ENCODE data around the gene OMP.

OMP gene

DNA sequence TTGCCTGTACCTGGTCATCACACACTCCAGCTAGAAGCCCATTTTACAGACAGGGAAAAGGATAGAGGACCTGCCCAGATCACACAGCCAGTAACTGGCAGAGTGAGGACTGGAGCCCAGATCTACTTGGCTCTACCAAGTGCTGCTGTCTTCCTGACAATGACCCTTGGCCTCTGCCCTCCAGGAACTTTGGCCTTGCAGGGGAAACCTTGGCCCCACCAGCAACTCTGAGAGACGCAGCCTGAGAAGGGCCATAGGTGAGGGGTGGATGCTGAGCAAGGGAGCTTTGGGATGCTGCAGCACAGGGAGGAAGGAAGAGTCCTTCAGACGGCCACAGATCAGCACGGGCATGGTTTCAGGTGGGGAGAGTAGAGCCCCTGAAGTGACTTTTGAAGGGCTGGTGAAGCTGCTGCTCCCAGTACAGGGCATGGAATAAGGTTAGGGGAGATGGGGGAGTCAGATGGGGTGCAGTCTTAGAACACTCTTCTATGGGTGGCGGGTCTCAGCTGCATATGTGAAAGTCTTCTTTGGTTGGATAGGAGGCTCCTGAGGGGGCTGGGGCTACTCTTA lies 37.9 kb upstream of the OMP start:
- Histone ChIP-seq H3K4me2 (ENCODE audit: low read depth, low read length) (no peak overlapping the region), H3K9me2 (replicated peaks; ENCODE audit: insufficient read depth, low read length) (no peaks in the 10 kb centered on the region), H3K9ac (ENCODE audit: low read length) (no peak overlapping the region), H4K20me1 (ENCODE audit: insufficient read depth, low read length) (no peaks in the 10 kb centered on the region), H3K27ac (ENCODE audit: low read length) (no peak overlapping the region), H3K36me3 (replicated peaks; ENCODE audit: insufficient read depth, low read length) (no peaks in the 10 kb centered on the region), H3K4me3 (ENCODE audit: low read length) (no peak overlapping the region), H3F3A (ENCODE audit: insufficient read depth, low read length) (no peaks in the 10 kb centered on the region), H3K27me3 (replicated peaks; ENCODE audit: insufficient read depth, low read length) (no peaks in the 10 kb centered on the region; the same call in 1 of the 2 replicates), H2AFZ (ENCODE audit: low read length) (no peak overlapping the region), H3K79me2 (ENCODE audit: low read length) (no peaks in the 10 kb centered on the region), H3K9me3 (replicated peaks; ENCODE audit: insufficient read depth, low read length) (no peaks in the 10 kb centered on the region), H3K4me1 (ENCODE audit: low read length) (no peaks in the 10 kb centered on the region)
- no peak for DNase-seq
- TF ChIP-seq CTCF (IDR thresholded peaks at IDR 0.05; ENCODE audit: low read length) (no peak), EZH2phosphoT487 (IDR thresholded peaks at IDR 0.05; ENCODE audit: low read length) (no peak), EZH2 (optimal IDR thresholded peaks at IDR 0.05; ENCODE audit: low read depth, low read length) (no peak)

DNA sequence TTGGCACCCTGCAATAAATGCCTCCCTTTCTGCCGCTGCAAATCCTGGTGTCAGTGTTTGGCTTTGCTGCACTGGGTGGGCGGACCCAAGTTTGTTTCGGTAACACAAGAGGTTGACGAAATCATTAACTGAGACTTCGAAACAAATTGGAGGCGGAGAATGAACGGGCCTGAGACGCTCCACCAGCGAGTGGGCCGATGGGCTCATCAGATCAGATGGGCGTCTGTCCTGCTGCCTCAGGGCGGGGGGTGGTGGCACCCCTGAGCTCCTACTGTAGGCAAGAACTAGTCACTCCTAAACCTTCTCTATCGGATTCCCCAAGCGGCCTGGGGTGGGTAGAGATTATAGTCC lies 36.8 kb upstream of the OMP start:
- TF ChIP-seq EZH2 (optimal IDR thresholded peaks at IDR 0.05; ENCODE audit: low read depth, low read length), result no peak
- peak overlapping the region; percentile 48; the same call in 1 of the 2 replicates for H3K9ac ChIP-seq (ENCODE audit: low read length)

GRCh38 chr11:77066229-77067042 lies 36.2 kb upstream of the OMP start, which contains the start of gene CAPN5:
TSS of gene CAPN5 (plus strand) at chr11:77066971. CDS start at chr11:77084887, 17,916 bp downstream.
- peak within 1 kb of the TSS; percentile 86 for H2AFZ ChIP-seq (ENCODE audit: low read length)
- H3K36me3 ChIP-seq (replicated peaks; ENCODE audit: insufficient read depth, low read length), result no peaks in the 10 kb centered on the region
- H3K27me3 ChIP-seq (replicated peaks; ENCODE audit: insufficient read depth, low read length), result peaks cover 10% of the 10 kb centered on the region; the same call in 1 of the 2 replicates
- peak within 1 kb of the TSS; percentile 93 for H3K4me2 ChIP-seq (ENCODE audit: low read depth, low read length)
- peak within 1 kb of the TSS; percentile 73 for H3K4me3 ChIP-seq (ENCODE audit: low read length)
- no peaks in the 10 kb centered on the region for H3K9me3 ChIP-seq (replicated peaks; ENCODE audit: insufficient read depth, low read length)
- TF ChIP-seq EZH2 (optimal IDR thresholded peaks at IDR 0.05; ENCODE audit: low read depth, low read length), result no peak
- TF ChIP-seq CTCF (IDR thresholded peaks at IDR 0.05; ENCODE audit: low read length), result peak; percentile 31
- no peak for TF ChIP-seq EZH2phosphoT487 (IDR thresholded peaks at IDR 0.05; ENCODE audit: low read length)
- no peaks in the 10 kb centered on the region for H4K20me1 ChIP-seq (ENCODE audit: insufficient read depth, low read length)
- no peaks in the 10 kb centered on the region for H3K79me2 ChIP-seq (ENCODE audit: low read length)
- peak; percentile 88 for DNase-seq
- H3K4me1 ChIP-seq (ENCODE audit: low read length), result no peaks in the 10 kb centered on the region
- no peaks in the 10 kb centered on the region for H3F3A ChIP-seq (ENCODE audit: insufficient read depth, low read length)
- H3K9ac ChIP-seq (ENCODE audit: low read length), result peak within 1 kb of the TSS; percentile 48; the same call in 1 of the 2 replicates
- H3K9me2 ChIP-seq (replicated peaks; ENCODE audit: insufficient read depth, low read length), result no peaks in the 10 kb centered on the region
- H3K27ac ChIP-seq (ENCODE audit: low read length), result no peak within 1 kb of the TSS

More for the DNA sequence above, 36.8 kb upstream of the OMP start:
- Histone ChIP-seq H3K27me3 (replicated peaks; ENCODE audit: insufficient read depth, low read length) (peaks cover 7% of the 10 kb centered on the region; the same call in 1 of the 2 replicates), H2AFZ (ENCODE audit: low read length) (peak overlapping the region; percentile 86), H3K9me3 (replicated peaks; ENCODE audit: insufficient read depth, low read length) (no peaks in the 10 kb centered on the region), H3K4me2 (ENCODE audit: low read depth, low read length) (peak overlapping the region; percentile 93), H3K9me2 (replicated peaks; ENCODE audit: insufficient read depth, low read length) (no peaks in the 10 kb centered on the region), H3K27ac (ENCODE audit: low read length) (no peak overlapping the region), H3K36me3 (replicated peaks; ENCODE audit: insufficient read depth, low read length) (no peaks in the 10 kb centered on the region), H3K4me3 (ENCODE audit: low read length) (peak overlapping the region; percentile 73), H3K4me1 (ENCODE audit: low read length) (no peaks in the 10 kb centered on the region), H3F3A (ENCODE audit: insufficient read depth, low read length) (no peaks in the 10 kb centered on the region), H4K20me1 (ENCODE audit: insufficient read depth, low read length) (no peaks in the 10 kb centered on the region), H3K79me2 (ENCODE audit: low read length) (no peaks in the 10 kb centered on the region)
- DNase-seq, result no peak

Measured in MM.1S (cell line).